Gastroesophageal sphincter (tissue), 4 donors: ENCODE measurements around the gene PSMA7. TPM values are rescaled to one million over a fixed set of nuclear protein-coding genes. Genes with fewer than 3 reads are reported as not detected.

Source experiments
- ATAC-seq: fragments of 150-250 bp; one replicate; pipeline ENCODE4 v1.9.1; 2016; ENCODE audit warnings: mild to moderate bottlenecking, moderate library complexity
- H3K27ac ChIP-seq, 4 donors: fragments of 200-600 bp; sonication (generic) in 3 of 4; 1 replicate in 3 of 4; 2 replicates in 1 of 4; pipeline ENCODE4 v1.5.1; 2016 to 2019
- H3K27me3 ChIP-seq: fragments of 200-600 bp; sonication (generic); one replicate; pipeline ENCODE4 v1.5.1; 2019
- H3K36me3 ChIP-seq, 2 donors: fragments of 200-600 bp; sonication (generic); one replicate each; pipeline ENCODE4 v1.5.1; 2019; ENCODE audit warnings: control low read depth in 1 of 2
- H3K4me1 ChIP-seq, 3 donors: fragments of 200-600 bp; sonication (generic); 1 replicate in 2 of 3; 2 replicates in 1 of 3; pipeline ENCODE4 v1.5.1; 2016 to 2019; ENCODE audit warnings: control low read depth in 2 of 3
- H3K4me3 ChIP-seq, 2 donors: fragments of 200-600 bp; sonication (generic); one replicate each; pipeline ENCODE4 v1.5.1; 2019; ENCODE audit warnings: mild to moderate bottlenecking in 1 of 2, moderate library complexity in 1 of 2
- H3K9me3 ChIP-seq, 3 donors: fragments of 200-600 bp; sonication (generic); one replicate each; pipeline ENCODE4 v1.5.1; 2017 to 2019; ENCODE audit warnings: control low read depth in 2 of 3
- CTCF ChIP-seq, 4 experiments: fragments of 200-600 bp in 2 of 4; fragments of 450-650 bp in 2 of 4; sonication (generic) in 1 of 4; IDR thresholded peaks; one replicate each; pipeline ENCODE4 v1.5.1; 2017 to 2019; ENCODE audit warnings: antibody characterized with exemption in 4 of 4, mild to moderate bottlenecking in 2 of 4, moderate library complexity in 2 of 4
- EP300 ChIP-seq: sonication (generic); formaldehyde crosslinking; IDR thresholded peaks from one replicate; pipeline ENCODE4 v1.6.1; 2017; ENCODE audit warnings: antibody characterized with exemption, mild to moderate bottlenecking
- POLR2A ChIP-seq, 2 donors: fragments of 450-650 bp; IDR thresholded peaks; one replicate each; pipeline ENCODE4 v1.6.1; 2017; ENCODE audit warnings: antibody characterized with exemption in 2 of 2, mild to moderate bottlenecking in 2 of 2, moderate library complexity in 1 of 2
- POLR2AphosphoS5 ChIP-seq: sonication (generic); formaldehyde crosslinking; IDR thresholded peaks from one replicate; pipeline ENCODE4 v1.6.1; 2017; ENCODE audit warnings: antibody characterized with exemption
- WGBS, 2 donors: methylation state at CpG; one replicate each; pipeline ENCODE4 v1.1.5; 2018; ENCODE audit warnings: low coverage in 1 of 2; 5-methylcytosine and 5-hydroxymethylcytosine counted together
- total RNA-seq, 4 donors: library from RNA; depleted of rRNA; stranded (reverse); fragments of >200 nt; gene quantifications; one replicate each; pipeline ENCODE4 v1.1.0, GENCODE V29; 2016

PSMA7 gene
- total RNA-seq, 4 donors from 2014 or later = 253 to 352 (median 303) TPM

GRCh38 chr20:62170536-62170935 lies 27.3 kb upstream of the PSMA7 start:
- no peaks in the 10 kb centered on the region for H3K9me3 ChIP-seq
- H3K4me1 ChIP-seq = no peaks in the 10 kb centered on the region
- TF ChIP-seq POLR2A (IDR thresholded peaks at IDR 0.05) = no peak
- TF ChIP-seq POLR2AphosphoS5 = no peak
- no peak for TF ChIP-seq CTCF (IDR thresholded peaks at IDR 0.05)
- no peak for TF ChIP-seq EP300
- H3K4me3 ChIP-seq = no peak overlapping the region
- 77 to 89% methylated on average over 3 to 8 of the region's 9 CpGs for WGBS, 2 donors
- no peak overlapping the region for H3K27ac ChIP-seq
- no peak for ATAC-seq
- H3K27me3 ChIP-seq = no peaks in the 10 kb centered on the region
- H3K36me3 ChIP-seq = peaks cover 0 to 86% of the 10 kb centered on the region in 2 donors

GRCh38 chr20:62168890-62169435 lies 25.8 kb upstream of the PSMA7 start:
- 82 to 97% methylated on average over 5 to 8 of the region's 23 CpGs for WGBS, 2 donors
- H3K27ac ChIP-seq = no peak overlapping the region
- H3K4me3 ChIP-seq = no peak overlapping the region
- peaks cover 0 to 86% of the 10 kb centered on the region in 2 donors for H3K36me3 ChIP-seq
- H3K4me1 ChIP-seq = no peaks in the 10 kb centered on the region
- H3K27me3 ChIP-seq = no peaks in the 10 kb centered on the region
- TF ChIP-seq POLR2A (IDR thresholded peaks at IDR 0.05) = no peak
- no peak for TF ChIP-seq POLR2AphosphoS5
- TF ChIP-seq CTCF (IDR thresholded peaks at IDR 0.05) = no peak
- TF ChIP-seq EP300 = no peak
- no peak for ATAC-seq
- no peaks in the 10 kb centered on the region for H3K9me3 ChIP-seq

GRCh38 chr20:62168061-62168460 lies 24.9 kb upstream of the PSMA7 start:
- H3K27me3 ChIP-seq = no peaks in the 10 kb centered on the region

GRCh38 chr20:62167474-62167873 lies 24.3 kb upstream of the PSMA7 start:
- WGBS, 2 donors = 92 to 100% methylated on average over 1 to 2 of the region's 6 CpGs
- no peak for TF ChIP-seq EP300
- no peak for ATAC-seq
- no peaks in the 10 kb centered on the region for H3K9me3 ChIP-seq
- no peak overlapping the region for H3K27ac ChIP-seq
- no peaks in the 10 kb centered on the region for H3K27me3 ChIP-seq
- peaks cover 0 to 86% of the 10 kb centered on the region in 2 donors for H3K36me3 ChIP-seq
- no peaks in the 10 kb centered on the region for H3K4me1 ChIP-seq
- H3K4me3 ChIP-seq = no peak overlapping the region

More at GRCh38 chr20:62168061-62168460, 24.9 kb upstream of the PSMA7 start:
- no peaks in the 10 kb centered on the region for H3K4me1 ChIP-seq
- H3K4me3 ChIP-seq = no peak overlapping the region
- no peaks in the 10 kb centered on the region for H3K9me3 ChIP-seq
- ATAC-seq = no peak
- TF ChIP-seq POLR2AphosphoS5 = no peak
- no peak for TF ChIP-seq POLR2A (IDR thresholded peaks at IDR 0.05)
- no peak for TF ChIP-seq EP300
- no peak for TF ChIP-seq CTCF (IDR thresholded peaks at IDR 0.05)
- WGBS, 2 donors = 75 to 86% methylated on average over 1 to 2 of the region's 4 CpGs
- H3K36me3 ChIP-seq = peaks cover 0 to 86% of the 10 kb centered on the region in 2 donors
- H3K27ac ChIP-seq = no peak overlapping the region

GRCh38 chr20:62165762-62166399 lies 22.7 kb upstream of the PSMA7 start:
- Histone ChIP-seq H3K36me3 (peaks cover 0 to 98% of the 10 kb centered on the region in 2 donors), H3K27ac (no peak overlapping the region), H3K4me3 (no peak overlapping the region), H3K9me3 (no peaks in the 10 kb centered on the region), H3K27me3 (no peaks in the 10 kb centered on the region), H3K4me1 (no peaks in the 10 kb centered on the region)
- no CpG with 5 or more reads among the region's 25 CpGs for WGBS, 2 donors
- no peak for TF ChIP-seq POLR2AphosphoS5
- no peak for TF ChIP-seq POLR2A (IDR thresholded peaks at IDR 0.05)
- TF ChIP-seq CTCF (IDR thresholded peaks at IDR 0.05) = no peak
- no peak for TF ChIP-seq EP300
- ATAC-seq = no peak
